Mucosa of rectum (tissue), 2 donors: ENCODE data around the gene FBXO44.

ENCODE experiments used
- H3K27ac ChIP-seq, 2 donors: one replicate each; pipeline ENCODE4 v1.7.0; 2013; ENCODE audit warnings: inconsistent platforms in 2 of 2, low read depth in 2 of 2, low read length in 2 of 2
- H3K27me3 ChIP-seq, 2 donors: one replicate each; pipeline ENCODE4 v1.7.0; 2013; ENCODE audit warnings: low read length in 2 of 2; ENCODE audit not compliant: control insufficient read depth in 2 of 2, insufficient read depth in 2 of 2
- H3K36me3 ChIP-seq, 2 donors: one replicate each; pipeline ENCODE4 v1.7.0; 2013; ENCODE audit warnings: low read length in 2 of 2; ENCODE audit not compliant: control insufficient read depth in 2 of 2, insufficient read depth in 2 of 2
- H3K4me1 ChIP-seq, 2 donors: one replicate each; pipeline ENCODE4 v1.7.0; 2013; ENCODE audit warnings: low read length in 2 of 2, mild to moderate bottlenecking in 1 of 2; ENCODE audit not compliant: control insufficient read depth in 2 of 2, insufficient read depth in 2 of 2
- H3K4me3 ChIP-seq, 2 donors: one replicate each; pipeline ENCODE4 v1.7.0; 2013; ENCODE audit warnings: low read length in 2 of 2
- H3K9ac ChIP-seq, 2 donors: one replicate each; pipeline ENCODE4 v1.7.0; 2013; ENCODE audit warnings: low read length in 2 of 2, low read depth in 1 of 2, mild to moderate bottlenecking in 1 of 2
- H3K9me3 ChIP-seq, 2 donors: one replicate each; pipeline ENCODE4 v1.7.0; 2013; ENCODE audit warnings: low read length in 2 of 2; ENCODE audit not compliant: control insufficient read depth in 2 of 2
- donor health status: healthy.
- donor health status: Normal muscosa, but diverticular disease.

FBXO44 gene

GRCh38 chr1:11706292-11706691 is 51.6 kb downstream of the FBXO44 start:
- H3K4me1 ChIP-seq = peaks cover 0 to 4% of the 10 kb centered on the region in 2 donors
- H3K27me3 ChIP-seq = peaks cover 12 to 20% of the 10 kb centered on the region in 2 donors
- no peak overlapping the region for H3K27ac ChIP-seq
- H3K36me3 ChIP-seq = no peaks in the 10 kb centered on the region
- H3K9ac ChIP-seq = no peak overlapping the region
- H3K4me3 ChIP-seq = no peak overlapping the region
- no peaks in the 10 kb centered on the region for H3K9me3 ChIP-seq

- Histone ChIP-seq H3K4me3 (no peak overlapping the region), H3K36me3 (no peaks in the 10 kb centered on the region), H3K9me3 (no peaks in the 10 kb centered on the region), H3K4me1 (peaks cover 0 to 4% of the 10 kb centered on the region in 2 donors), H3K27ac (no peak overlapping the region), H3K9ac (no peak overlapping the region), H3K27me3 (peaks cover 9 to 17% of the 10 kb centered on the region in 2 donors)
These were observed 53.1 kb downstream of the FBXO44 start for GRCh38 chr1:11707621-11708276.

GRCh38 chr1:11708554-11709350 is 54.1 kb downstream of the FBXO44 start:
- no peak overlapping the region for H3K9ac ChIP-seq
- no peaks in the 10 kb centered on the region for H3K9me3 ChIP-seq
- peaks cover 0 to 4% of the 10 kb centered on the region in 2 donors for H3K4me1 ChIP-seq
- no peak overlapping the region for H3K4me3 ChIP-seq
- no peaks in the 10 kb centered on the region for H3K36me3 ChIP-seq
- peaks cover 3 to 13% of the 10 kb centered on the region in 2 donors for H3K27me3 ChIP-seq
- H3K27ac ChIP-seq = no peak overlapping the region

GRCh38 chr1:11711490-11711889 is 56.8 kb downstream of the FBXO44 start:
- Histone ChIP-seq H3K36me3 (no peaks in the 10 kb centered on the region), H3K4me1 (peaks cover 0 to 4% of the 10 kb centered on the region in 2 donors), H3K27me3 (peaks cover 0 to 3% of the 10 kb centered on the region in 2 donors), H3K4me3 (no peak overlapping the region), H3K9ac (no peak overlapping the region), H3K9me3 (no peaks in the 10 kb centered on the region), H3K27ac (no peak overlapping the region)

- Histone ChIP-seq H3K4me1 (peaks cover 0 to 4% of the 10 kb centered on the region in 2 donors), H3K27ac (no peak overlapping the region), H3K9me3 (no peaks in the 10 kb centered on the region), H3K36me3 (no peaks in the 10 kb centered on the region), H3K4me3 (no peak overlapping the region), H3K9ac (no peak overlapping the region), H3K27me3 (peaks cover 0 to 3% of the 10 kb centered on the region in 2 donors)
These were observed 57.6 kb downstream of the FBXO44 start for GRCh38 chr1:11712285-11712684.
